HG03095 (cell line): ENCODE data around the gene DMAC1.

Experiments
- ATAC-seq: cut with Tn5 transposase; IDR thresholded peaks from one replicate; pipeline ENCODE4 v1.9.1; 2021; ENCODE audit warnings: moderate library complexity; ENCODE audit not compliant: unreplicated experiment

The DMAC1 gene

DNA sequence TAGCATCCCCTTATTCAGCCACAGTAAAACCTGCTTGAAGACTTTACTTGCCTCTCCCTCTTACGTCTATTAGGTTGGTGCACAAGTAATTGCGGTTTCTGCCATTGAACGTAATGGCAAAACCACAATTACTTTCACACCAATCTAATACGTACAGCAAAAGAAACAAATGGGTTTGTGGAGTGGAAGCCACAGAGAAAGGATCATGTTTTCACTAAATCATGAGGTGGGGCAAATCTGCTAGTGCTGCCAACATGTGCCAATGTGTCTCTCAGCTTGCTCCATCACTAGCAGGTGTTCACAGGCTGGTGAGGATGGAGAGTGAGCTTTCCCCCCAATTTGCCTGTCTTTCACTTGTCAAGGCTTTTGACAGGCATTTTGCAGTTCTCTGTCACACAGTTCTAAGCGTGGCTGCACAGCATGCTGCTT lies 15.9 kb downstream of the DMAC1 start:
- ATAC-seq = no peak

DNA sequence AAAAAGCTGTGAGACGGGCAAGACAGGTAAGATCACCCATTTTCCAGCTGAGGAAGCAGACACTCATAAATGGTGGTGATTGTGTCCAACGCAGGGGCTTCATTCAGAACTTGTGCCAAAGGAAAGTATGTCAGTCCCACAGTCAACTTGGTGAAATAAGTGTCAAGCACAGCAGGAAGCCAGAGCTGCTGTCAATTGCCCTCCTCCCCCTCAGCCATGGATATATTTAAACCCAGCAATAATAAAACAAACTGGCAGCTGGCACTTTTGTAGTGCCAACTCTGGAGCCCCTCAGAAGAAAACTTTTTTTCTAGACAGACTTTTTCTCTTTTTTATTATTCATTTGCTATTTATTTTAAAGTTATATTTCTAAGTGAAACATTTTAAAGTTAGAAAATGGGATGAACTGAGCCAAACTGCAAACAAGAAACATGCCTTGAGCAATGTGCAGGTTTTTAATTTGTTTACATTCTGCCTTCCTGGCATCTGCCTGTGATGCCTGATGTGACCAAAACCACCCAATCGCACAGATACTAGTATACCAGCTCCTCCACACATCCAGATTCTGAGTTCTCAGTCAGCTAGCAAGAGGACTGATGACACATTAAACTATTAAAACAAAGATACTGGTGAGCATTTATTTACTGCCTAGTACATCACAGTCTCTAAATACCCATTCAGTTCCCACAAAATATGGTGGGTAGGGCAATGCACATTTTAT lies 17.0 kb downstream of the DMAC1 start:
- ATAC-seq = no peak

- ATAC-seq = no peak
Observed at GRCh38 chr9:7780261-7780988, 19.2 kb downstream of the DMAC1 start.

DNA sequence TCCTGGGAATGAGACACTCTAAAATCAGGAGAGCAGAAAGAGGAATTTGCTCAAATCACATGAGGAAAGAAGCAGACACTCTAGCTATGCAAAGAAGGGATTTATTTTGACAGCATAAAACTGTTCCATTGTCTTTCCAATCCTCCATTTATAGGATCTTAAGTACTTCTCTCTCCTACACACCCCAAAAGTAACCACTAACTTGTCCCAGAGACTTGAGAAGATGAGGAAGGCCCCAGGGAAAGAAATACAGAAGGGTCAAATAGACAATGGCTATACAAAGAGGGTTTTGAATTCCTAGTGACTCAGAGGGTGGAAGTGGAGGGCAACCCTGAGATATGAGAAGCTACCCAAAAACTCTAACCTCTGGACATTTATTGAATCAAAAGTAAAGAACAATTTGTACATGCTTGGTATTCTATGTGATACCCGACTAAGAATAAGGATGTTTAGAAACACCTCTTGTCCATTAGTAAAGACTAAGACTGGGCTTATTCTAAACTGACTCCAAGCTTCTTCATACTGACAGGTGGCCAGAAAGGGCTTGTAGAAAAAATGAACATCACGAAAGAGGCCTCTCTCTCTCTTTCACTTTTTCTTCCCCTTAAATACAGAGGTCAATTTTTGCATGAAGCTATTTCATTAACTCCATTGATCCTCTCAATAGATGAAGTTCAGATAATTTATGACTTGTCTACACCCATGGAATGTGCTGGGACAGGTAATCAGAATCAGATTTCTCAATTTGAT lies 20.6 kb downstream of the DMAC1 start:
- ATAC-seq = no peak

DNA sequence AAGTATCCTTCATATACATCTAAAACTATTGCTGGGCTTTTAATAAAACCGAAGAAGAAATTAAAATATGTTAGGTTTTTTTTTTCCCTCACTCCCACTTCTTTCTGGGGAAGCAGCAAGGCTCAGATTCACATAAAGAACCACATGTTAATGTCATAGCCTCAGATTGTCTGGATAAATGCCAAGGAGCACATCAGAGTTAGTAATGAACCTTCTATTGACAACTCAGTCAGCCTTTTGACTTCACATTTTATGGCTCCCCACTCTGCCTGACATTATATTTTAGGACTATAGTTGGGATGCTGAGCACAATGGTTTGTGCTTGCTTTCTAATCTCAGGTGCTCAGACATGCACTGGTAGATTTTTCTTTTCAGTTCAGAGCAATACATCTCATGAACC lies 21.8 kb downstream of the DMAC1 start:
- no peak for ATAC-seq

DNA sequence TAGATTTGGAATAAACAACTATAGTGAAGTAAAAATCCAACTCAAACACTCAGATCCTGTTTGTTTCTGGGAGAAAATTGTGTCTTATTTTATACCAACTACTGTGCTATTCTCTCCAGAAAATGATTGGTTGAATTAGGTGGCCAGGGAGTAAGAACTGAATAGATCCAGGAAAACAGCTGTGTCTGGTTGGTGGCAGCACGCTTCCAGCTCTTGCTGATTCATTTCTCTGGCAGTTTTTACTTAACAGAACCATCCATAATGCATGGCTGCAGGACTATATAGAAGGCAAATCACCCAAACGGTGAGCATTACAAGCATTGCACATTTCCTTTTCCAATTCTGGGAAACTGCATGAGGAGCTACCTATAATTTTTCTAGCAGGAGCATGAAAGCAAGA lies 29.5 kb downstream of the DMAC1 start:
- no peak for ATAC-seq

GRCh38 chr9:7762600-7762999 lies 37.0 kb downstream of the DMAC1 start:
- no peak for ATAC-seq

GRCh38 chr9:7760014-7760415 lies 39.6 kb downstream of the DMAC1 start:
- ATAC-seq = no peak

DNA sequence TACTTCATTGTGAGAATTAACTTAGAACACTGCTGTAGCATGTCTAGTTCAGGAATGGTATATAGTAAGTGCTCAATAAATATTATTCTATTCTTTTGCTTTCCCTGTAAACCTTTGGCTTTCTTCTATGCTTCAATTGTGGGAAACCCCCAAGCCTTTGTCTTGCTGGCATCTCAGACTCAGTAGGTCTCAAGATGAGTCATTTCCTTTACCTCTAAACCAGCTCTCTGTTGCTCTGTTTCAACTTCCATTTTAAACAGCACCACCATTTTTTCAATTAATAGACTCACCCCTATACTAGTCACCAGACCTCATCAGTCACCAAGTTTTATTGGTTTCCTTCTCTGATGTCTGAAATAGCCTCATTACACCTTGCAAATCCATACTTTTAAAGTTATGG lies 43.5 kb downstream of the DMAC1 start:
- ATAC-seq = peak; percentile 98

DNA sequence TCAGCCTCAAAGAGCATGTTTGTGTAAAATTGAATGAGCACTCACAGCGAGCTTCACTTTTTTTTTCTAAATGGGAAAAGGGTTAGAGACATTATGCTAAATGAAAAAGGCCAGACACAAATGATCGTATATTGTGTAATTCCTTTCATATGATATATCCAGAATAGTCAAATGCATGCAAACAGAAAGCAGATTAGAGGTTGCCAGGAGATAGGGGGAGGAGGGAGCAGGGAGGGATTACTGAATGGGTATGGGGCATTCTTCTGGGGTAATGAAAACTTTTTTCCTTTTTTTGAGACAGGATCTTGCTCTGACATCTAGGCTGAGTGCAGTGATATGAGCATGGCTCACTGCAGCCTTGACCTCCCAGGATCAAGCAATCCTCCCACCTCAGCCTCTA lies 47.1 kb downstream of the DMAC1 start:
- ATAC-seq = no peak
